Right ventricle myocardium inferior (tissue), 1 donor: Measurements from ENCODE around the gene DRP2. TPM values are rescaled to one million over a fixed set of nuclear protein-coding genes. Genes with fewer than 3 reads are reported as not detected.
"Not testable (repeated sequence)": the region's sequence is repeated elsewhere in the genome, so short reads cannot be mapped to it uniquely, and the experiment has no call there.

ENCODE experiments used
- ATAC-seq: fragments of 200-7000 bp; cut with Tn5 transposase; one replicate; pipeline ENCODE4 v1.9.1; 2020; ENCODE audit warnings: mild to moderate bottlenecking, moderate library complexity
- DNase-seq: peaks from one replicate; pipeline ENCODE4 v3.0.0; 2021; ENCODE audit errors: missing footprints
- intact Hi-C: fragments of 100-400 bp; cut with DNase I; formaldehyde crosslinking; loops from one replicate; pipeline ENCODE4 v1.11.0; 2022
- total RNA-seq: library from RNA; stranded (reverse); fragmentation: NEBNext Ultra II Directional; extraction: Animal tissue kit (Norgen Biotek cat#: 25700); gene quantifications from one replicate; pipeline ENCODE4 v1.2.1, GENCODE V29; 2021
- donor health status: DM: no; HTN: yes; CAD: no; lungs with severe emphysema.

The DRP2 gene
- total RNA-seq, 1 donor from 2014 or later: not detected

DNA sequence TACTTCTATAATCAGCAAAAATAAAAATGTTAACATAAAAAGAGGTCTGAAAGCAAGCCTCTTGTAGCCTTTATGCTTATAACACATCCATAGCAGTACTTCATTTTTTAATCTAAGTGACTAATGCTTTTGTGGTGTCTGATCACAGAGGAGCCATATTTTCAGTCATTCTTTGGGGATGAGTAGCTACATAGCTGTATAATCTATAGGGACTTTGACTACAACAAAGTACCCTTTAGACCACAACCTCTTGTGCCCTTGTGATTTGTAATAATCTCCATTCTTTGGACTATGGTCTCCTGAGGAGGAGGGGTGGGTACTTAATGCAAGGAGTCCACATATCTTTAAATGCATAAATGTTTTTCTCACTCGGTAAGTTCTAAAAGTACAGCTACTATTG is 9.6 kb downstream of the DRP2 start:
- intact Hi-C loops: no loop called here
- ATAC-seq: no peak
- no peak for DNase-seq

DNA sequence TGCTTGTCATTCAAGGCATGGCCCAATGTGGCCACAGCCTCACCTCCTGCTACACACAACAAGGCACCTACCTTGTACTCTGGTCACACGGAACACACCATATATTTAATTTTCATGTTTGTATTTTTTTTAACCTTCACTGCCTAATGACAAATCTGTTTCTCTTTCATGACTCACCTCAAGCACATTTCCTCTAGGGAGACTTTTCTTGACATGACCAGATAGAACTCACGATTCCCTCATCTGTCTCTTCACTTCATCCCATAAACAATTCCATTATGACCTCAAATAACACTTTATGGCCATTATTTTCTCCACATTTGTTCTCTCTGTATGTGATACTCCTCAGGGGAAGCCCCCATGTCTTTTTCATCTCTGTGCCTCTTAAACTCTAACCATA is 11.1 kb downstream of the DRP2 start:
- DNase-seq: no peak
- intact Hi-C loops: no loop called here

DNA sequence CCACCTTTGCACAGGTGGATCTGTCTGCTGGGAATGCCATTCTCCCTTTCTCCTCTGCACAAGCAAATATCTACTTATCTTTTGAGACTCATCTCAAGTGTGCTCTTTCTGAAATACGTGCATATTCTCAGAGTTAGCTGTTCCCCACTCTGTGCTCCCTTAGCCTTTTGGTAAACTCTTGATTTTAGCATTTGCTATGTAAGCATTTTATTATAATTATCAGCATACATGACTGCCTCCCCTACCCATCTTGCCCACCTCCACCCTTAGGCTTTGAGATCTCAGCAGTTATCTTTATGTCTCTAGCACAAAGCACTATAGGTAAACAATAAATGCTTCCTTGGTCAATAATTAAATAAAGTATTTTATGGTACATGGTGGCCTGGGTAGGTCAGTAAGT is 11.5 kb downstream of the DRP2 start:
- no peak for DNase-seq
- intact Hi-C loops: no loop called here
- ATAC-seq: no peak

More for the DNA sequence above, 11.1 kb downstream of the DRP2 start:
- no peak for ATAC-seq

DNA sequence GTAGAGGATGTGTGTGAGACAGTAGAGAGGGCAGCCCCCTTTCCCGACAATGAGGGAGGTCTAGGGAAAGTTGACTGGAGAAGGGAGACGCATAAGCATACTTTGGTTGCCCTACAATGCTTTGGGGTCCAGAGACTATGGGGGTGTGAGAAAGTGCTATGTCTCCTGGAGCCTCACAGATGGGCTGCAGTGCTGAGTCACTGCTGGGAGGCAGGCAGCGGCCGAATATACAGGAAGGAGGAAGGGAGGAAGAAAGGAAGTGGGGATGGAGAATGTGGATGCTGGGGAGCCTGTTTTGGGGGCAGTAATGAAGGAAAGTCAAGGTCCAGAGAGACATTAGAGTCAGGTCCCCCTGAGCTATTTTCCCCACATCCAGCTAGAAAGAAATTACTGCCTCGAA is 12.7 kb downstream of the DRP2 start:
- DNase-seq: no peak
- ATAC-seq: no peak
- intact Hi-C loops: no loop called here

DNA sequence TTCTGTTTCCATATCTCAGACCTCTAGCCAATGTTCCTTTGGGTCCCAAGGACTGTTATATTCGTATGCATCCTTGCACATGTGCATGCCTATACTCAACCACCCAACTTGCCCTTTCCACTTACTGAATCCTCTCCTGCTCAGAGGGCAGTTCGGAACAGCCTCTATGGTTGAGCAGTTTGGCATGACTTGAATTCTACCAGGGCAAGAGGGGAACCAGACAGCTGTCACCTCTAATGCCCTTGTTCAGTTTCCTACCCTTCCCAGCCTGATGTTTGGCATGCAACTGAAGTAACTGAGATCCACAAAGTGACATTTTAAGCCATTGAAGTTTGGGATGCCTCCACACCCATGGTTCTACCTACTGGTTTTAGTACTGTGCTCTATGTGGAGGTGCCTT is 17.5 kb downstream of the DRP2 start:
- no peak for ATAC-seq
- intact Hi-C loops: no loop called here
- DNase-seq: no peak

DNA sequence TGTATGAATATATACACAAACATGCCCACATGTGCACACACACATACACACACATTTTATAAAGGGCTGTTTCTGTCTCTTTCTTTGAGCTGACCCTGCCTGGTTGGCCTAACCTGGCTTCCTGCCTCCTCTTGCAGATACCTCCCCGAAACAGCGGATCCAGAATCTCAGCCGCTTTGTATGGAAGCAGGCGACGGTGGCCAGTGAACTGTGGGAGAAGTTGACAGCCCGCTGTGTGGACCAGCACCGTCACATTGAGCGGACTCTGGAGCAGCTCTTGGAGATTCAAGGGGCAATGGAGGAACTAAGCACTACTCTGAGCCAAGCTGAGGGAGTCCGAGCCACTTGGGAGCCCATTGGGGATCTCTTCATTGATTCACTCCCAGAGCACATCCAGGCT is 21.9 kb downstream of the DRP2 start:
- intact Hi-C loops: no loop called here
- DNase-seq (no peak), ATAC-seq (no peak)

DNA sequence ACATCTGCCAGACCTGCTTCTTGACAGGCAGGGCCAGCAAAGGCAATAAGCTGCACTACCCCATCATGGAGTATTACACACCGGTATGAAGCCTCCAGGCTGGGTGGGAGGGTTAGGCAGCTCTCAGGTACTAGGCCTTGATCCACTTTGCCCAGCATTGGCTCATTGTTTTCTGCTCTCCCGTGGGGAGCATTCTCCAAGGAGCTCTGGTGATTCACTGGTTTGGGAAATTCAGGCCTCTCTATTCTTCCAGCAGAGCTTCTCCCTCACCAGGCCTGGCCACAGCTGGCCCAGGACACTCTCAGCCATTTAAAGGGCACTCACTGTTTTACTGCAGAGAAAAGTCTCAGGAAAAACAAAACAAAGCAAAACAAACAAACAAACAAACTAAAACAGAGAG is 33.0 kb downstream of the DRP2 start:
- no peak for DNase-seq
- intact Hi-C loops: no loop called here
- no peak for ATAC-seq

DNA sequence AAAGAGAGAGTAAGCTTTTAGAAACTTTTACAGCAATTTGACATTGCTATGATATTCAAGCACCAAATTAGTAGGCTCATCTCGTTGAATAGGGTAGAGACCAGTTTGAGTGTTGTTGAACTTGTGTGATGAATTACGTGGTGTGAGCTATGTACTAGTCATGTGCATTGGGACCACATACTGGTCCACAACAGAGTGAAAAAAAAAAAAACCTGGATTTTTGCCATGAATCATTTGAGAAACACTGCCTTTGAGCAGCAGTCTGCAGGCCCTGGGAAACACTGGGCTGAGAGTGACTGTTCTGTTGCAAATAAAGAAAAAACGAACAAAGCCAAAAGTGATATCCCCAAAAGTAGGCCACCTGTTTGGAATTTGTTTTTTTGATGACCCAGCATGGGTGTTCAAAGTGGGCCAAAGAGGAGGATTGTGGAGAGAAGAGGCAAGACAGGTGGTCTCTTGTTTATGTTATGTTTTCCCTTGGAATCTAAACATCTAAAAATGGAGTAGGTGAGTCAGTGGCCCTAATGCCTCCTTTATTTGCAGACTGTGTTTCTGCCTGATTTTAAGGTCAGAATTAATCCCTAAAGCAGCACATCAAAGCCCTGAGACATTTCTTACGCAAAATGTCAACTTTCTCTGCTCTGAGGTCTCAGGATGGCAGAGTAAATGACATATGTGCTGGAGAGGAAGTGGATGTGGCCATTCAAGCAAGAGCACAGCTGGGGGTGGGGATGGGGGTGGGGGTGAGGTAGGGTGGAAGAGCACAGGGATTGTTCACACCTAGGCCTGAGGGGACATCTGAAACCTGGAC is 38.1 kb downstream of the DRP2 start:
- no peak for ATAC-seq
- intact Hi-C loops: no loop called here
- DNase-seq: no peak

DNA sequence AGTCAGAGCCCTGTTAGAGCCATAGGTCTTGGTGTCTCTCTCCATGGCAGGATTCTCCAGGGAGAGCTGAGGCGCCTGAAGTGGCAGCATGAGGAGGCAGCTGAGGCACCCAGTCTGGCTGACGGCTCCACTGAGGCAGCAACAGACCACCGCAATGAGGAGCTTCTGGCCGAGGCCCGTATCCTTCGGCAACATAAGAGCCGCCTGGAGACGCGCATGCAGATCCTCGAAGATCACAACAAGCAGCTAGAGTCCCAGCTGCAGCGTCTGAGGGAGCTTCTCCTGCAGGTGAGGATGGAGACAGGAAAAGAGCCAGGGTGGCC is 38.6 kb downstream of the DRP2 start:
- DNase-seq (no peak), ATAC-seq (no peak)
- intact Hi-C loops: no loop called here

DNA sequence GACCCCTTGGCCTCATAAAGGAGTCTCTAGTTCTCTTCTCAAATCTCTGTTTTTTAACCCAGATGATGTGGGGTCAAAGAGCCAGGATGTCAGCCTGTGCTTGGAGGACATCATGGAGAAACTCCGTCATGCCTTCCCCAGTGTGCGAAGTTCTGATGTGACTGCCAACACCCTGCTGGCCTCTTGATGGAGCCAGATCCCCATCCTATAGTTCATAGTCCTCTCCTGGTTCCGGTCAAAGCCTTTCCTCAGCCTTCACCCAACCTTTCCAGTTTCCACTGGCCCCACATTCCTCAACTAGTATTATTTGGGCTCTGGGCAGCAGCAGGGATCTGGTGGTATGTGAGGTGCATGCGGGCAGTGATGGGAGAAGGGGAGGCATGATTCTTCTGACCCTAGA is 40.8 kb downstream of the DRP2 start:
- DNase-seq: no peak
- no peak for ATAC-seq
- intact Hi-C loops: no loop called here

DNA sequence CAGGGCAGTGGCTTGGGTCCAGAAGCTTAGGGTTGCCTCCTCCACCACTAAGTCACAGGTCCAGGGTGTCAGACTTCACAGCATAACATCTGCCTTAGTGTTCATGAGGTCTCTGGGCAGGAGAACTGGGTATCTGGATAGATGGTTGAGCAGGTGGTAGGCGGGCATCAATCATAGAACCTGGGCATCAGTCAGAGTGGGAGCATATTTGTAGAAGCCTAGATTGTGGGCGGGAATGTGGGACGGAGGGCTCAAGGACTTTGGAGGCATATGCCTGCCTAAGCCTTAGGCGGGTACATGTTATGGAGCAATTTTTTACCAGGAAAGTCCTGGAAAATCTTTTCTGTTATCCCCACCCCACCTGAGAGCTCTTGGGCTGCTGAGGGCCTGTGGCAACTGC is 43.0 kb downstream of the DRP2 start:
- intact Hi-C loops: no loop called here
- ATAC-seq (no peak), DNase-seq (no peak)

DNA sequence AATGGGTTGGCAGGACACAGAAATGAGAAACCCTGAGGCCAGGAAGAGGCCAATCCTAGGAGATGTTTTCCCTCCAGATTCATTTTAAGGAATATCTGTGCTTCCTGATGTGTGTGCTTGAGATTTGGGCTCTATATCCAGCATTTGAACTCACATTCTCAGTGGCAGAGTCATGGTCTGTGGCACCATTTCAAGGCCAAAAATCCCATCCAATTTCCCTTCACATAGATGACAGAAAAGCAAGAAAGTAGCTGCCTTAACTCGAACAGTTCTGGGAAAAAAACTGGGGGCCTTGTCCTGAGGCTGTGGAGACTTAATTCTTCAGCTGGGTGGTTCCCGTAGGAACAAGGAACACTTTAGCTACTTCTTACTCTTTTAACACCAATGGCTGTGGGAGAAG is 44.2 kb downstream of the DRP2 start:
- ATAC-seq (no peak), DNase-seq (no peak)
- intact Hi-C loops: no loop called here

DNA sequence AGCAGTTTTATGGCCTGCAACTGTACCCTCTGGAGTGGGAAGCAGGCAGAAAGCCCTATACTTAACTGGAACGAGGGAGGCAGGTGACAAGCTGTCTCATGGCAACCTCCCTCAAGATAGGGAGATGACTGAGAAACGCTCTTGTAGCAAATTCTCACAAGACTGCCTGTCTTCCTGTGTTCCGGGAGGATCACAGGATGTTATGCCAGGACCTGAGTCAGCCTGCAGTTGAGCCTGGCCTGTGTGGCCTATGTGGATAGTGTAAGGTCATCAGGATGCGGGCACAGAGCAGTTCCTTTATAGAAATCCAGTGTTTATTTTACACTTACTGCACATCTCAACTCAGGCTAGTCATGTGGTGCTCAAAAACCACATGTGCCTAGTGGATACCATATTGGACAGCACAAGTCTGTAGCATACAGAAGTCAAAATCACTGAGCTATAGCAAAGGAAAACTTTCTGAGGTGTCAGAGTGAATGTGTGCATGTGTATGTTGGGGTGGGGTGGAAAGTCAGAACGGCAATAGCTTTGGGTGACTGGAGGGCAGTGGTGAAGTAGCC is 46.4 kb downstream of the DRP2 start:
- DNase-seq (no peak), ATAC-seq (no peak)
- intact Hi-C loops: no loop called here

DNA sequence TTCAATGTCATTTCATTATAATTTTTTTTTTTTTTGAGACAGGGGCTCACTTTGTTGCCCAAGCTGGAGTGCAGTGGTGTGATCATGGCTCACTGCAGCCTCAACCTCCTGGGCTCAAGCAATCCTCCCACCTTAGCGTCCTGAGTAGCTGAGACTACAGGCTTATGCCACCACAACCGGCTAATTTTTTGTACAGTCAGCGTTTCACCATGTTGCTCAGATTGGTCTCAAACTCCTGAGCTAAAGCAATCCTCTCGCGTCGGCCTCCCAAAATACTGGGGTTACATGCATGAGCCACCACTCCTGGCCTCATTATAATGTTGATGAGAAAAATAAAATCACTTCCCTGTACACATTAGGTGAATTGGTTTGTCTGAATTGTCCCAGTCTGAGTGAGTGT is 54.6 kb downstream of the DRP2 start:
- intact Hi-C loops: no loop called here
- DNase-seq: no peak
- ATAC-seq: no peak

DNA sequence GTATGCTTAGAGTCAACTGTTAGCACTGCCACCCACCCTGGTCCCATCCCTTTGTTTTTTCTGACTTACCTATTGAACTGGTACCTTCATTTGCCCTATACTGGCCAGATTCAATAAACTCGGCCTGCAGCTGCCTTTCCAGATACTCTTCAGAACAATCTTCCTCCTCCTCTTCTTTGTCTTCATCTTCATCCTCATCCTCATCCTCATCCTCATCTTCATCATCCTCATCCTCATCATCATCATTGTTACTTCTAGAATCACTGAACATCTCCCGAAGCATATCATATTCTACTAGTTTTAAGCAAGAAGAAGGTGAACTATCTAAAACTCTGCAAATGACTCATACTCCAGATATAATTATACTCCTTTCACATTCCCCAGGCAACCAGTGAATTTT is 56.7 kb downstream of the DRP2 start:
- no peak for DNase-seq
- ATAC-seq: no peak
- intact Hi-C loops: no loop called here

DNA sequence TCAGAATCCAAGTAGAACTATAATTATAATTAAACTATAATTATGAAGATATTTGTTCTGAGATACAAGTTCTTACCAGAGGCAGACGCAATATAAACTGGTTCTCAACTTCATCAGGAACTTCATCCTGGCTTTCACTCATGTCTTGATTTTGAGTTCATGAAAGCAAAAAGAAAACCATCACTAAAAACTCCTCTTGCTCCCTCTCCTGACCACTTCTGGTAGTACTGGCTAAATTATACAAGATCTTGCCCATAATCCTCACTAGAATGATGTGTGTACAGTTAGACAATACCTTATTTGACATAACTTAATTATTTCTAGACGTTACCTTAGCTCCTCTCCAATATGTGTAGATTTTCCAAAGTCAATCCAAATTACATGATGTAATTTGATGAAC is 67.8 kb downstream of the DRP2 start:
- intact Hi-C loops: loop anchor here (5.0 kb wide), 1 partner anchor 600 kb away; no protein-coding TSS in a partner anchor
- ATAC-seq (no peak), DNase-seq (no peak)

DNA sequence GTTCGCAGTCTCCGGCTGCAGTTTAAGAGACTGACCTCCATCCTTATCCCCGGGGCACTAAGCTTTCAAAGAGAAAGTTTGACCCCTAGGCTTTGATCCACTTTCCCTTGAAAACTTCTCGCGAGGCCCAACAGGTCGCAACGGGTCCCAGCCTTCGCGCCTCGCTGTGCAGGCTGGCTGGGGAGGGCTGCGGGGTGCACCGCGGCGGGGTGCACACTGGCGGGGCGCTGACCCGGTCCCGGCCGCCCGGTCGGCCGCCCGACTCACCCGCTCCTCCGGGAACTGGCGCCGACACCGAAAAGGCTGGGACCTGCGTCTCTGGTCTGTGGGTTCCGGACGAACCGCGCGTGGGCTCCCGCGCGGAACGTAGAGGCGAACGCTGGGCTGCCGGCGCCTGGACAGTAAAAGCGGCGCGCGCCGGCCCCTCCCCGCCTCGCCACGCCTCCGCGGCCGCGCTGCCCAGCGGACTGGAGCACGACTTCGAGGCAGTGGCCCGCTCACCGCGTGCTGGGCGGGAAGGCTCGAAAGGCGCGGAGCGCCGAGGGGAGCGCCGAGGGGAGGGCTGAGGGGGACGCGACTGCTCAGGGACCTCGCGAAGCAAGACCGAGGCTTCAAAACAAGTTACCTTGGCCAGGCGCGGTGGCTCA is 71.5 kb downstream of the DRP2 start, which contains the start of gene TAF7L:
TSS of gene TAF7L (minus strand) at position 378 of the 647 bp plus-strand sequence. CDS start 3,791 bp downstream, outside the sequence.
- DNase-seq: no peak

DNA sequence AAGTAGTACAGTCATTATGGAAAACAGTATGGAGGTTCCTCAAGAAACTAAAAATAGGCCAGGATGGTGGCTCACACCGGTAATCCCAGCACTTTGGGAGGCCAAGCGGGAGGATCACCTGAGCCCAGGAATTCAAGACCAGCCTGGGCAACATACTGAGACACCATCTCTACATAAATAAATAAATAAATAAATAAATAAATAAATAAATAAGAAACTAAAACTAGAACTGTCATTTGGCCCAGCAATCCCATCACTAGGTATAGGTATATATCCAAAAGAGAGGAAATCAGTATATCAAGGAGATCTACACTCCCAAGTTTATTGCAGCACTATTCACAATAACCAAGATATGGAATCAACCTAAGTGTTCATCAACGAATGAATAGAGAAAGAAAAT is 76.0 kb downstream of the DRP2 start:
- DNase-seq, intact Hi-C loops, ATAC-seq: not testable (repeated sequence)

More for the DNA sequence above, 71.5 kb downstream of the DRP2 start, which contains the start of gene TAF7L:
- ATAC-seq: no peak
- intact Hi-C loops: no loop called here

DNA sequence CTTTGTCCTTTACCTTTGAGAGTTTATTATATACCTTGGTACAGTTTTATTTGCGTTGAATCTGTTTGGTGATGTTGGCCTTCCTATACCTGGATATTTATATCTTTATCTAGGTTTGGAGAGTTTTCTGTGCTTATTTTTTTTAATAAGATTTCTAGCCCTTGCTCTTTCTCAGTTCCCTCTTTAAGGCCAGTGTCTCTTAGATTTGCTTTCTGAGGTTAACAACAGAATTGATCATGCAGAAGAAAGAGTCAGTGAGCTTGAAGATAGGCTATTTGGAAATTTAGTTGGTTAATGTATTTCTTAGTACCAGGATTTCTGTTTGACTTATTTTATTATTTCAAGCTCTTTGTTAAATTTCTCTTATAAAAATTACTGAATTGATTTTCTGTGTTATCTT is 84.2 kb downstream of the DRP2 start:
- DNase-seq (no peak), ATAC-seq (no peak)
- intact Hi-C loops: no loop called here
